GM21786 (cell line): ENCODE data around the gene COTL1.
"Not testable (repeated sequence)": the region's sequence is repeated elsewhere in the genome, so short reads cannot be mapped to it uniquely, and the experiment has no call there.

Experiments
- ATAC-seq: cut with Tn5 transposase; IDR thresholded peaks from one replicate; pipeline ENCODE4 v1.9.1; 2021; ENCODE audit not compliant: unreplicated experiment

The COTL1 gene

DNA sequence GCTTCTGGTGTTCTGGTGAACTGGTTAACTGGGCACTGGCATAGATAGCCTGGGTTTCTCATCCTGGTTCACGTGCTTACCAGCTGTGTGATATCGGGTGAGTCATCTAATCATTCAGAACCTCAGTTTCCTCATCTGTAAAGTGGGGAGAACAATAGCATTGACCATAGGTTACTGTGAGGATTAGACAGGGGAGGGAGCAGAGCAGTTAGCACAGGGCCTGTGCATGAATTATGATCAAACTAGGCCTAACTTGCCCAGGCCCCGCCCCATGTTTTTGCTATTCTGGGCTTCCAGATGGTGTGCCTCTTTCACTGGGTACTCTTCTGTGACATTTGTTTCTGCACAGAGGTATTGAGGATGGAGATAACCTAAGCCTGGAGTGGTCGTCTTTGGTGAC, 25.8 kb upstream of the COTL1 start:
- no peak for ATAC-seq

DNA sequence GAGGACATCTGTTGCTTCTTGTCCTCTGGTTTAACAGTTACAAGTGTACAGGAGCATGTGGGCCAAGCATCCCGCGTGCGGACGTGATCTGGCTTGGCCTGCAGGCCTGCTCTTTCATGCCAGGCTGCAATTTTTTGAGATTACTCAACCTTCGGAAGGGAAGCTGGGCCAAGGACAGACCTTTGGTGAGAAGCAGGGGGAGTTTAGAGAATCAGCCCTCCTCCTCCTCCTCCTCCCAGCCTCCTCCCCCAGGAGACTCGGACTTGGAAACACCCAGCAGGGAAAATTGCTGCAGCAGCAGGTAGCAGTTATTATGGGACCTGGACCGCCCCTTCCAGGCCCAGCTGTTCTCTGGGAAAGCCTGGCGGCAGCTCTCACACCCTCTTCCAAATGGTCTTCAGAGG, 25.3 kb upstream of the COTL1 start:
- ATAC-seq: no peak

DNA sequence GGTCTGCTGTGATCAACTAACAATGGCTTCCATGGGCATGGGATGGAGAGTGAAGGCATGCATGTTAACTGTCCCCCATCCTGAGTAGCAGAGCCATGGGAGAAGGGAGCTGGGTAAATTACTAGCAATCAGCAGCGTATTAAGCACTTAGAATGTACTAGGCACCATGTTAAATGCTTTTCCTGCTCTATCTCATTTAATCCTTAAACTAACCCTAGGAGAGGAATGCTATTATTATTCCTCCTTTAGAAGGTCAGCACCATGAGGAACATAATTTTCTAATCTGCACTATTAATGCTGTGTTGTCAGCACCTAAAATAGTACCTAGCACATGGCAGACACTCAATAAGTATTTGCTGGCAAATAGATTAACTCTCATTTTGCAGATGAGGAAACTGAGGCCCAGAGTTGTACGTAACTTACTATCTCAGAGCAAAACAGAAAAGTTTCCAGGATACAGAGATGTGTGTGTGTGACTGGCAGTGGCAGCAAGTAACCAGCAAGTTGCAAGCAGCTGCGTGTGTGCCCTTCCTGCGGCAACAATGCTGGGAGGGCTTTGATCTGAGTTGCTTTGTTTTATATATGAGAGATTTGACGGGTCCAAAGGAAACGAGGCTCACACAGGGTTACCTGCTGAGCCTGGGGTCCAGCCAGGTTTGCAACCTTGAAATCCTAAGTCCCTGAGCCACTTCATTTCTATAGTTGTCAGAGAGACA, 23.9 kb upstream of the COTL1 start:
- no peak for ATAC-seq

DNA sequence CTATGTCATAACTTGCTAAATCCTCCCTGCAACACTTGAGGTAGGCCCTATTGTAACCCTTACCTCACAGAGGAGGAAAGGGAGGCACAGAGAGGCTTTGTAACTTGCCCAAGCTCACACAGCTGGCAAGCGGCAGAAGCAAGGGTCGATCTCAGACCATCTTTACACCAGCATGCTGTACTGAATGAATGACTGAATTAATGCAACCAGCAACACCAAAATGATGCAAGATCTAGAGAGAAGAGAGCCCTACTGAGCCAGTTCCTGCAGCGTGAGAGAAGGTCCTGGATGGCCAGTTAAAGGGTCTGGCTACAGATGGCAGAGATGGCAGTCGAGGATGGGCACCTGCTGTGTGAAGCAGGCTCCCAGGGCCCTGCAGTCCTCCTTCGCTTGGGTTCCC, 22.3 kb upstream of the COTL1 start:
- ATAC-seq: no peak

DNA sequence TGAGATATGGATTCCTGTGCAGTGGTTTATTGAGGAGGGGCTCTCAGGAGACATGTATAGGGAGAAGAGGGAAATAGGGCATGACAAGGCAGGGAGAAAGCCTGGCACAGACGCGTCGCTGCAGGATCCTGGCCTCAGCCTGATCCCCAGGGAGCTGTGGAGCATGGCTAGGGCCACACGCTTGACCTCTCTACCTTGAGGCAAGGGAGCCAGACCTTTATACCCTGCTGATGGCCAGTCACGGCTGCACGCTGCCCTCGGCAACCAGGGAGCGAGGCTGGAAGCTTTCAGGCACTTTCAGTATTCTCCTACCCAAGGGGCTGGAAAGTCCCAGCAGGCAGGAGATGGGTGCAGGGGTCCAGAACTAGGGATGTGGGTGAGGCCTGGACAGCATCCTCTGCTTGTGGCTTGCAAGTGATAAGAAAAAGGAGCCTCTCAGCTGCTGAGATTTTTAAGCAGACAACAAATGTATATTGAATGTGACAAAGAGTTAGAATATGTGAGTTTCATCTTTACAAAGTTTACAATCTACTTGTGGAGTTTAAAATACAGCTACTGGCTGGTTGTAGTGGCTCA, 20.4 kb upstream of the COTL1 start:
- ATAC-seq: no peak

DNA sequence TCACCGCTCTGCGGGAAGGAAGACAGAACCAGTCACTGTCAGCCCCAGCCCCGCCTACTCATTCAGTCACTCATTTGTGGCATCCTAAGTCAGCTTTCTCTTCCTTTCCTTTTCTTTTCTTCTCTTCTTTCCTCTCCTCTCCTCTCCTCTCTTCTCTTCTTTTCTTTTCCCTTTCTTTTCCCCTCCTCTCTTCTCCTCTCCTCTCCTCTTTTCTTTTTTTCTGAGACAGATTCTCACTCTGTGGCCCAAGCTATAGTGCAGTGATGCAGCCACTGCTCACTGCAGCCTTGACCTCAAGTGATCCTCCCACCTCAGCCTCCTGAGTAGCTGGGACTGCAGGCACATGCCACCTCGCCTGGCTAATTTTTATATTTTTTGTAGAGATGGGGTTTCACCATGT, 19.8 kb upstream of the COTL1 start:
- ATAC-seq: no peak

DNA sequence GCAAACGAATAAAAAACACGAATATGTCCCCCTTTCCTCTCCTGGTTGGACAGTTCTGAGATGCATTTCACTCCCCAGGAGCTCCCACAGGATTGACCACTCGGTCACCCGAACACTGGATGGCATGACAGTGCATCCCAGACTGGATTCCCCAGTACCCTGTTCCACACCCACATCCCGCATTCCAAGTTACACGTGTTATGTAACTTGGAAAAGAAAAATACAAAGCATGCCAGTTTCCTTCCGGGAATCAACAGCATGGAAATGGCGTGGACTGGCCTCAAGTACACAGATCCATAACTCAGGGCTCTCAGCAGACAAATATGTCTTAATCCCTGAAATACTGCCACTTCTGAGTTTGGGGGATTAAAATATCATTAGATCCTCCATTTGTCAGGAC, 17.8 kb upstream of the COTL1 start:
- ATAC-seq: no peak

DNA sequence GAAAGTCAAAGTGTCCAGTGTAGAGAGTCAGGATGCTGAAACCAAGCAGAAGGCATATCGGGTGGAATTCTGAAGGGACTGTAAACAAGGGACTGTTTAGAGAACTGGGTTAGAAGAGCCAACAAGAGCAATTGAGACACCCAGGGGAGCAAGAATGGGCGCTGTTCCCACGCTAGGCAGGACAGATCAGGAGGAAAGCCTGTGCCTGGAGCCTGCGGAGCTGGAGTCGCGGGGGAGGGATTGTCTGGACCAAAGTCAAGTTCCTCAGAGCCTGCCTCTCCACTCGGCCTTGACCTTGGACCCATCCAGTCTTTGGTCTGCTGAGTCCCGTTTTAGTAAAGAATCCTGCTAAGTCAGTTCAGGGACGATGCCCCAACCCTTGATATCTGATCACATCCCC, 15.7 kb upstream of the COTL1 start:
- ATAC-seq: no peak

DNA sequence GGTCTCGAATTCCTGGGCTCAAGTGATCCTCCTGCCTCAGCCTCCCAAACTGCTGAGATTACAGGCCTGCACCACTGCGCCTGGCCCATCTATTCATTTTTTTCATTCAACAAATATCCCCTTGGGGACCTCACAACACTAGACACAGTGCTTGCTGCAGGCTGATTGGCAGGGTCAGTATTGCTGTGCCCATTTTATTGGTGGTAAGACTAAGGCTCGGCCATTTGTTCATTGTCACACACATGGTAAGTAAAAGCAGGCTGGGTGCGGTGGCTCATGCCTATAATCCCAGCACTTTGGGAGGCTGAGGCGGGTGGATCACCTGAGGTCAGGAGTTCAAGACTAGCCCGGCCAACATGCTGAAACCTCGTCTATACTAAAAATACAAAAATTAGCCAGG, 15.0 kb upstream of the COTL1 start:
- not testable (repeated sequence) for ATAC-seq

DNA sequence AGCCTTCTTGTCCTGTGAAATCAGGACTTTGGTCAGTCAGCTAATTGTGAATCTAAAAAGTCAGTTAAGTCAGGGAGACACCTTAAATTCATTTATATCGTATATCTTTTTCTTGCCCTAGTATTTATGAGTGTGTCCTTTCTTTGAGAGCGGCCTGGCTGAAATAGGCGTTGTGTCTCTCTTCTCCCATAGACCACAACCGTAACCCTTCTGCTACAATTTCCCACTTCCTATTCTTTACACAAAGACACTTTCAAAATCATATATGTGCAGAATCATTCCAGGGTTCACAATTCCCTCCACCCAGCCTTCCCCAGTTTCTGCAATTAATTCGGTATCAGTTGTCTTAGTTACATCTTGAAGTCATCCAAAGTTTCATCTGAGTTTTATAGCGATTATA, 14.0 kb upstream of the COTL1 start:
- no peak for ATAC-seq

DNA sequence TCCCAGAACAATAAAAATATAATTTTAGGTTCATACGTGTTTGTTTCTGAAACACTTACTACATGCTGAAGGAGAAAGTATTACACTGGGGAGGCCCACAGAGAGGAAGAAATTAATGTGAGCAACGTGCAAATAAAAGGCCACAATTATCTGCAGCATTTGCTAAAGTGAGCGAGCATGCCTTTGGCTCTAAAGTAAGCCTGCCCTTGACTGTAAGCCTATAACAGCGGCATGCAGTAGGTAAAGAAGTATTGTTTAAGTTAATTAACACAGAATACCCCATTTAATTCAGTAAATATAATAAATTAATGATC, 13.2 kb upstream of the COTL1 start:
- ATAC-seq: no peak

DNA sequence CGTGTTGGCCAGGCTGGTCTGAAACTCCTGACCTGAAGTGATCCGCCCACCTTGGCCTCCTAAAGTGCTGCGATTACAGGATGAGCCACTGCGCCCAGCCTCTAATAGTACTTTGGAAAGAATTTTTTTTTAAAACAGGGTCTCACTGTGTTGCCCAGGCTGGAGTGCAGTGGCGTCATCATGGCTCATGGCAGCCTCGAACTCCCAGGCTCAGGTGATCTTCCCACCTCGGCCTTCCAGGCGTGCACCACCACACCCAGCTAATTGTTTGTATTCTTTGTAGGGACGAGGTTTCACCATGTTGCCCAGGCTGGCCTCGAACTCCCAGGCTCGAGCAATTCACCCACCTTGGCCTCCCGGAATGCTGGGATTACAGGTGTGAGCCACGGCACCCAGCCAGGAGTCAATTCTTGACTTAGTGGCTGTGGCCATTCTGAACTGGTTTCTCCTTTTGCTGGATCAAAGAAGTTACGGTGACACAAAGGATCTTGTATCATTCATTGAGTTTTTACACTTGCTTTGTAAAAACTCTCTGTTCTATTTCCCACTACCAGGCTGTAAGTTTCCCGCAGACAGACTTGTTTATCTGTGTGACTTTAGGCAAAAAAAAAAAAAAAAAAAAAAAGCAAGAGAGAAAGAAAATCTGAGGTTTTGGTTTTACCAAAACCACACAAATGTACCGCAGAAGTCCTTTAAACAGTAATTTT, 12.7 kb upstream of the COTL1 start:
- ATAC-seq: no peak

DNA sequence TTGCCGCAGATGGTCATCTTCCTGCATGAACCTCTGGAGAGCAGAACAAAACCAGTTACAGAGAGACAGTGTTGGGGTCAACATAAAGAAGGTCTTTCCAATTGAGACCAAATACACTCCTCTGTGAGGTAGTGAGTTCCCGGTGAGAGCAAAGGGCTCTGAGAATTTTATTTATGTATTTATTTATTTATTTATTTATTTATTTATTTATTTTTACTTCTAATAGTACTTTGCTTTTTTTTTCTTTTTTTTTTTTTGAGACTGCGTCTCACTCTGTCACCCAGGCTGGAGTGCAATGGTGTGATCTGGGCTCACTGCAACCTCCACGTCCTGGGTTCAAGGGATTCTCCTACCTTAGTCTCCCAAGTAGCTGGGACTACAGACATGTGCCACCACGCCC, 12.1 kb upstream of the COTL1 start:
- ATAC-seq: no peak

DNA sequence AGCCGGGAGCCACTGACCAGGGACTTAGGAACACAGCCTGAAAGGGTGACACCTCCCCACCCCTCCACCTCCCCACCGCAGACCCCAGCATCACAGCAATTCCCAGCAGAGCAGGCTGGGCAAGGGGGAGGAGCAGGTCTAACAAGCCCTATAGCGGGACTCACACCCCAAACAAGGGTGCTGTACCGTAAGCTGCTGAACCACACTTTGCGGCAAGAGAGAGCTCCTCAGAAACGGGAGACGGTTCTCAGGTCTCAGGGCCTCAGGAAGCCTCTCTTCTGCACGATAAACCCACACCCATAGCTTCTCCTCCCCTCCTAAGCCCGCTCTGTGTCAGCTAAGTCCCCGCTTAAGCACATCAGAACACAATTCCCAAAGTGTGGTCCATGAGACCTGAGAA, 11.7 kb upstream of the COTL1 start:
- ATAC-seq: no peak

DNA sequence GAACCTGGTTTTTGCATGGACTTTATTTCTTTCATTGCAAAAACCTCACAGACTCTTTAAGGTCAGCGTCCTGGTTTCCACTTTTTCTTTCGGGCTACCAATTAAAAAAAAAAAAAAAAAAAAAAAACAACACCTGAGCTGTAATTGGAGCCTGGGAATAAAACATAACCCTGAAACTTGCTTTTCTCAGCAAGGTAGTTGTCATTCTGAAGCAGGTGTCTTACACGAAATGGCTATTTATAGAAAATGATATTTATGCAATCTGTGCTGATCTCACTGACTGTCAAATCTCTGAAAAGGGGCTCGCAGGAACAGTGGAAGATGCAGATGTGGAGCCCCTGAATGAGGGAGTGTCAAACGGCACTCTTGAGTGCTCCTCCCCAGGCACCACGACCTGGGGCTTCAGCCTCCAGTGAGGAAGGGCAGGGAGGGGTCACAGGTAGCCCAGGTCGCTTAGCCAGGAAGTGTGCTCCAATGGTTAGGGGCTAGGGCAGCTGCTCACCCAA, 10.4 kb upstream of the COTL1 start:
- ATAC-seq: no peak

DNA sequence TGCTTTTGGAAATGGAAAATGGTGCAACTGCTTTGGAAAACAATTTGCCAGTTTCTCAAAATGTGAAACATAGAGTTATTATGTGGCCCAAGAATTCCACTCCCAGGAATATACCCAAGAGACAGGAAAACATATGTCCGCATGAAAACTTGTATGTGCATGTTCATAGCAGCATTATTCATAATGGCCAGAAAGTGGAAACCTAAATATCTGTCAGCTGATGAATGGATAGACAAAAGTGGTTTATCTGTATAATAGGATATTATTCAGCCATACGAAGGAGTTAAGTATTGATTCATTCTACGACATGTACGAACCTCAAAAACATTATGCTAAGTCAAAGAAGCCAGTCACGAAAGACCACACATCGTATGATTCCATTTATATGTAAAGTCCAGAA, 7.7 kb upstream of the COTL1 start:
- no peak for ATAC-seq

DNA sequence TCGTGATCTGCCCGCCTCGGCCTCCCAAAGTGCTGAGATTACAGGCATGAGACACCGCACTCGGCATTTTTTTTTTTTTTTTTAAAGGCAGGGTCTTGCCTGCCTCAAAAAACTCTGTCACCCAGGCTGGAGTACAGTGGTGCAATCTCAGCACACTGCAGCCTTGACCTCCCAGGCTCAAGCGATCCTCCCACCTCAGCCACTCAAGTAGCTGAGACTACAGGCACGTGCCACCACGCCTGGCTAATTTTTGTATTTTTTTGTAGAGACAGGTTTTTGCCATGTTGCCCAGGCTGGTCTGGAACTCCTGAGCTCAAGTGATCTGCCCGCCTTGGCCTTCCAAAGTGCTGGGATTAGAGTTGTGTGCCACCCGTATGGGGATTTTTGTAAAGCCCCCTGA, 3.0 kb upstream of the COTL1 start:
- ATAC-seq: not testable (repeated sequence)

DNA sequence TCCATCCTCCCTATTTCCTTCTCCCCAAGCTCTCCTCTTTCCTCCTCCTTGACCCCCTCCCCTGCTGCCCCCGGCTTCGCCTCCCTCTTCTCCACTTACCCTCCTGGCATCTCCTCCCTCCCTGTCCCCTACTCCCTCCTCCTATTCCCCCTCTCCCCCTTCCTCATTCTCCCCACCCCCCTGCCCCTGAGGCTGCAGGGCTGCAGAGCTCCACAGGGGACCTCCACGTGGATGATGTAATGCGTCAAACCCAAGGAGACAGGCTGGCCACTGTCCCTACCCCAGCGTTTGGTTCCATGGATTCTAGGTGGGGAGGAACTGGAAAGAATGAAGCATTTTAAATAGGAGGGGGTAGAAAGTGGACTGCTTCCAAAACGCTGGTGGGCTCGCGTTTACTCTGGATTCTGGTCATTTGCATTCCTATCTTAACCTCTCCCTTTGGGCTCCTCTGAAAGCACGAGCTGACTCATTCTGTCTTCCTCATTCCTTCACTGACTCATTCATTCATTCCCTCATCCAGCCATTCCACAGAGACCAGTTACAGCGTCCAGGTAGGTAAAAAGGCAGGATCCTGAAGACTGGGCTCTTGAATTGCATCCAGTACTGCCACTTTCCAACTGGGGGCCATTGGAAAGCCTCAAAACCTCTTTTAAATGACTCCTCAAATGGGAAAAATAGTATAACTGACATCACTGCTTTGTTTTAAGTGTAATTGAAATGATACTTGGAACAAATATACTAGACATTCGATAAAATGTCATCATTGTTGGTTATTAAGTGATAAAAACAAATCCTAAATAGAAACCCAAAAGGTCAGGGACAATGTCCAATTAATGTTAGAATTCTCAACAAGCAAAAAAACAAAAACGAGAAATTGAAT, 943 bp upstream of the COTL1 start:
- no peak for ATAC-seq

DNA sequence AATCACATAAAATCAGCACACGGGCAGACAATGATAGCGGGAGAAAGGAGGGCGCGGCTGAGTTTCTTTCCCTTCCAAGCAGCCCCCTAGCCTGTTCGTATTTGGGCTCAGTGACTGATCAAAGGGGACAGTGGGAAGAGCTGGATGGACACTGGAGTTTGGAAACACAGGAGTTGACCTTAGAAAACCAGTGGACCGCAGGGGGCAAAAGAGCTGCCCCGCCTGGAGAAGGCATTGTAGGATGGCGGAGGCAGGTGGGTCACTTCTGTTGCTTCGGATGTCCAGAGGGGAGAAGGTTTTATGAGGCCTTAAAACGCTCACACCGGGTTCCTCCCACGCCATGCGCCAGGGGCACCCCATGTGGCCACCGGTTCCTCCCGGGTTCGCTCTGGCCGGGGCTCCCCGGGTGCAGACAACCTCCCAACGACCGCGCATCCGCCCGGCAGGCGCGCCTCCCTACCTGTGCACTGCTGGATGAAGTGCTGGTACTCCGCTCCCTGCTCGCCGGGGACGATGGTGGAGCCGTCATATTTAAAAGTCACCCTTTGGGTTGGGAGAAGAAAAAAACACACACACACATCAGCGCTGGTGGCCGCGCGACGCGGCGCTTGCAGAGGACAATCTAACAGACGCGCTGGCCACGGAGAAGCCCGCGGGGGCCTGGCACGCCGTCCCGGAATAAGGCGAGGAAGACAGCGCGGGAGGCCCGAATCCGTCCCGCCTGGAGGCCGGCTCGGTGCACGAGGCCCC, 662 bp downstream of the COTL1 start:
- ATAC-seq: peak; percentile 28

DNA sequence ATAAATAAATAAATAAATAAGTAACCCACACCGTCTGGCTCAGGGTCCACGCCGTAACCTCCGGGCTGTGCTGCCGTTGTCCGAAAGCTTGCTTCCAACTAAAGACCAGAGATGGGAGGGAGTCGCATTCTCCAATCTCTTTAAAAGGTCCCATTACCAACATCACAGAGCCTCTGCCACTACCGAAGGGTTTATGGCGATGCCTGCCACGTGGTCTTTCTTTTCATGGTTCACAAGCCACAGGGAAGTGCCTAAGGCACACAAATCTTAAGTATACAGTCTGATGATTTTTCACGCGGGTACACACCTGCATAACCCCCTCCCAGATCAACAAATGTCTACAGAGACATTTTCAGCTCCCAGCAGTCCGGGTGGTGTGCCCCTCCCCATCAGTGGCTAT, 1.4 kb downstream of the COTL1 start:
- no peak for ATAC-seq
